T-helper 22 cell (primary cell): ENCODE results near the gene LRGUK.
"Not testable (repeated sequence)": the region's sequence is repeated elsewhere in the genome, so short reads cannot be mapped to it uniquely, and the experiment has no call there.

Experiments
- DNase-seq: peaks from one replicate; pipeline ENCODE4 v3.0.0-alpha.2; 2020; ENCODE audit warnings: low read depth

LRGUK gene

GRCh38 chr7:134186027-134186426, 58.9 kb downstream of the LRGUK start:
- no peak for DNase-seq

GRCh38 chr7:134186801-134187200, 59.7 kb downstream of the LRGUK start:
- no peak for DNase-seq

DNA sequence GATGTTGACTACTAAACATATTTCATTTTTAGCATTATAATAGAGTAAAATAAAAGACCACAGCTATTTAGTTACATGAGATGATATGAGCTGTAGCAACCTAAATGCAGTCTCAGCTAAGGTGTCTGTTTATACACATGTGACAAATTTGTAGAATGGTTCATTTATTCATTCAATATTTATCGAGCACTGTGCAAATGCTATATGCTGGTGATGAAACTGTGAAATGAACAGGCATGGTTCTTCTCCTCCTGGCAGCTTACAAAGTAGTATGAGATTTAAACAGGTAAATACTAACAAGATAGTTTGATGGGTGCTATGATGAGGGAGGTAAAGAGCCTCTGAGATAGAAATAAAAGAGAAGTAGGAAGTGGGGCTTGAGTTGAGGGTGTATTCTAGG, 60.8 kb downstream of the LRGUK start:
- DNase-seq, result no peak

DNA sequence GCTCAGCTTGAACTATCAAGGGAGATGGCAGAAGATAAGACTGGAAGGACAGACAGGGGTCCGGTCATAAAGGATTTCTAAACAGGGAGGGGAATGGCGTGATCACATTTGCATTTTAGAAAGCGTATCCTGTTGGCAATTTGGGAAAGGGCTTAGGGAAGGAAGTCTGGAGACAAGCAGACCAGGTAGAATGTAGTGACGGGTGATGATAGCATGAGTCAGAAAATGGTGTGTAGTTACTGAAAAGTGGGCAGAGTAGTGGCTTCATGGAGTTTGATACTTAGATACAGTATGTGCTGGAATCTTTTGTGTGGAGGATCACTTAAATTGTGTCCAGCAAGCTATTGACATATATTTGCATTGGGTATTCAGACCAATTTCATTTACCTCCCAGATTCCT, 61.2 kb downstream of the LRGUK start:
- DNase-seq, result no peak

- no peak for DNase-seq
Measured at GRCh38 chr7:134189559-134189958, 62.4 kb downstream of the LRGUK start.

GRCh38 chr7:134191876-134192275, 64.7 kb downstream of the LRGUK start:
- DNase-seq, result no peak

- no peak for DNase-seq
Measured at GRCh38 chr7:134193240-134193639, 66.1 kb downstream of the LRGUK start.

DNA sequence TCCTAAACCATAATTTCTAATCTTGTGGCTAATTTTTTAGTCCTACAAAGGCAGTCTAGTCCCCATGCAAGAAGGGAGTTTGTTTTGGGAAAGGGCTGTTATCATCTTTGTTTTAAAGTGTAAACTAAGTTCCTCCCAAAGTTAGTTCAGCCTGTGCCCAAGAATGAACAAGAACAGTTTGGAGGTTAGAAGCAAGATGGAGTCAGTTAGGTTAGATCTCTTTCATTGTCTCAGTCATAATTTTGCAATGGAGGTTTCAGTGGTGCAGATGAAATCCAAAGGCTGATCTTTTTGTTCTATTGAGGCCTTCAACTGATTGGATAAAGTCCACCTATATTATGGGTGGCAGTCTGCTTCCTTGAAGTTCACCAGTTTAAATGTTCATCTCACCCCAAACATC, 68.1 kb downstream of the LRGUK start:
- DNase-seq, result no peak

- no peak for DNase-seq
Measured at GRCh38 chr7:134196439-134196838, 69.3 kb downstream of the LRGUK start.

DNA sequence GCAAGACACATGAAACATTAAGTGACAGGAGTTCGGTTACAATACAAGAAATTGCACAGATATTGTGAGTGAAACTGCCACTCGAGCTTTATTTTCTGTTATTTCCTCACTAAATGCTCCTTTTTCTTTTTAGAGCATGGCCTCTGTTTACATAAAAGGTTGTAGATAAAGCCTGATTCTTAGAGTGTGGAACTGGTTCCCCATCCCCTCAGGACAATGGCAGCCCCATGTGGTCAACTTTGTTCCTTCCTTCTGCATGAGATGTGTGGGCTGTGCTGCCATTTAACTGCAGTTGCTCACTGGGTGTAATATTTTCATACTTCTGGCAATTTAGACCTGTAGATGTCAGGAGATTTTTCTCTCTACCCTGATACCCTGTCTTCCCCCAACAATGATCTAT, 70.2 kb downstream of the LRGUK start:
- DNase-seq, result no peak

DNA sequence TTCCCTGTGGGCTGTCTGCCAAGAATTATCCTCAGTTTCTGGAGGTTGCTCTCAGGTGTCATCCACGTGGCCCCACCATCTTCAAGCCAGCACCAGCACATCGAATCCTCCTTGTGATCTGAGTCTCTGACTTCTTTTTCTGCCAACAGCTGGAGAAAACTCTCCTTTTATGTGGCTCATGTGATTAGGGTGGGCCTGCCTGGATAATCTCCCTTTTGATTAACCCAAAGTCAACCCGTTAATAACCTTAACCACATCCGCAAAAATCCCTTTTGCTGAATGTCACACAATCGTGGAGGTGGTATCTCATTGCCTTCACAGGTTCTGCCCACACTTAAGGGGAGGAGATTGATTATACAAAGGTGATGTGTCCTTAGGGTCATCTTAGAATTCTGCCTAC, 73.8 kb downstream of the LRGUK start:
- DNase-seq, result no peak

DNA sequence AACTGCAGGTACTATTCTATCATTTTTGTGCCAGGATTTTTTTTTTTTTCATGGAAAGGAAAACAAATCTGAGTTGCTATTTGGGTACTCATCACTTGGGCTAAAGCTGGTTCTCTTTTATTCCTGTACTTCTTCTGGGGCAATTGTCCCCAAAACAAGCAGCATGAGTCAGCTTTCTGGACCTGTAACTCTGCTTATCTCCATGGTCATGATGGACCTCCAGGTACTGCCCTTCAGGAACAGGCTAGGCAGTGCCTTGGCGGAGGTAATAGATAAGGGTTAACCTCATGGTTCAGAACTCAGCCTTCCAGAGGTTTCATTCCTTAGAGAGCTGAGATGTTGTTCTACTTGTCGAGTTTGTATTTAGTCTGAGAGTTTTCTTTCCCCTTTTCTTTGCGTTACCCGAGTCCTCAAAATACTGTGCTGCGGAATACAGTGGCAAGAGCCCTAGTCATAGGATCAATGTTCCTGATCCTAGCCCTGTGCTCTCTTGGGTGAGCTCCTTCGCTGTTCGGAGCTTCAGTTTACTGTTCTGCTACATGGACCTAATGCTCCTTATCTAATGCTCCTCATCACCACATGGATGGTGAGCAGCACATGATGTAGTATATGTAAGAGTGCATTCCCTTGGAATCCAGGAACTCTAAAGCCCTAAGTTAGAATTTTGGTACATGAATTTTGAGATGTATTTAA, 74.6 kb downstream of the LRGUK start:
- DNase-seq, result no peak

- no peak for DNase-seq
Measured at GRCh38 chr7:134203186-134203889, 76.2 kb downstream of the LRGUK start.

GRCh38 chr7:134209322-134210015, 82.3 kb downstream of the LRGUK start:
- DNase-seq, result no peak

GRCh38 chr7:134210227-134210626, 83.1 kb downstream of the LRGUK start:
- no peak for DNase-seq

DNA sequence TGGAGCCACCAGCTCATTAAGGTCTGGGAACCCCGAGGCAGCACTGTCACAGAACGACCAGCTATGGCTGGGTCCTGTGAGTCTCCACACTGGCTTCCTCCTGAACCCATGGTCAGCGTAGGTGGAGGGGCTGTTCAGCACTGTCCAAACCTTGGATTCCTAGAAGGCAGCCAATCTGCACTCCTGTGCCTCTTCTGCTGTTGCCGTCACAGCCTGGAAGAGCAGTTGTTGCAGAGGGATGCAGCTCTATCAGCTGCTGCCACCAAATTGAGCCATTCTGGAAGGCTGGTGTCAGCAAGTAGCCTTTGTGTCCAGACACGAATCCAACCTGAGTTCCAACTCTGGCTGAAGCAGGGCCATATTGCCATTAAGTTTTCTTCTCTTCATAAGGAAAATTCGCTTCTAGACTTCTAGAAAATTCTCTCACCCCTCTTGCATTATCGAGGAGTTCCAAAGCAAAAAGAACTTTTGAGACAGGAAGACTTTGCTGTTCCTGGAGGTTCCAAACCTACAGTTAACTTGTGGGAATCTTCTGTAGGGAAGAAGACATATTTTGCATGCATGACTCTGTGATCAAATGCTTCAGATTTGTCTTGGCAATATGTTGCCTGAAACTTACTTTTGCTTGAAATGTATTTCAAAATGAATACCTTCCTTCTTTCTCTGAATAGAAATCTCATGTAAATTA, 84.0 kb downstream of the LRGUK start:
- no peak for DNase-seq

GRCh38 chr7:134211817-134212216, 84.7 kb downstream of the LRGUK start:
- no peak for DNase-seq

DNA sequence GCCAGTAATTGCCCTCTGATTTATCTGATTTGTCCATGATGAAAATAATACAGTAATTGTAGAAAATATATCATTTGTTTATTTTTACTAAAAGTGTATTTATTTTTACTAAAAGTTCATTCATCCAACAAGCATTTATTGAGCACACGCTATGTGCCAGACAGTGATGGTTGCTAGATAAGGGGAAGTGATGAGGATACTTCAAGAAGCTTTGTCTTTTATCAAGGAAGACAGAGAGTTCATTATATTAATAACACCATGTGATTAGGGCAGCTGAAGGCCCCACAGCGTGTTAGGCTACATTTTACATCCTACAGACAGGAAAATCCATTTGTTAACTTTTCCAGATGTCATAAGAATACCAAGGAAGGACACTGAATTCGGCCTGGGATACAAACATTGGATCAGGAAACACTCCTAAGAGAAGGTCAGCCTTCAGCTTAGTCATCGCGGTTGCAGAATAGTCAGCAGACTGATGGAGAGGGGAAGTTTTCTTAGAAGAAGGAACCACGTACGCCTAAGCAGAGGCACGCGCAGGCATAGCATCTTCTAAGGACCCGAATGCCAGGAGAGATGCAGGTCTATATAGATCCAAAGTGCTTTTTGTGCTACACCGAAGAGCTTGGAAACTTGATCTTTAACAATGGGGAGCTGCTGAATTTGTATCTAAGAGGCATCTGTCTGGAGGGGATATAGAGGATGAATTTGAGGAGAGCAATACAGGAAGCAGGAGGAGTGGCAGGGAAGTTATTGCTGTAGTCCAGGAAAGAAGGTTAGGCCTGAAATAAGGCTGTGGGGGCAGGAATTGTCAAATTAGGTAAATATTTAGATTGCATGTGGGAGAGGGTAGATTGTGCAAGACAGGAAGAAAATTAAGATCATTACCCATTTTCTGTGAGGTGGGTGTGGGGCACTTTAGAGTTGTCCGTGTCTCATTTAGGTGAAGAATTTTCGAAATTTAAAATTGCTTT, 85.7 kb downstream of the LRGUK start:
- no peak for DNase-seq

DNA sequence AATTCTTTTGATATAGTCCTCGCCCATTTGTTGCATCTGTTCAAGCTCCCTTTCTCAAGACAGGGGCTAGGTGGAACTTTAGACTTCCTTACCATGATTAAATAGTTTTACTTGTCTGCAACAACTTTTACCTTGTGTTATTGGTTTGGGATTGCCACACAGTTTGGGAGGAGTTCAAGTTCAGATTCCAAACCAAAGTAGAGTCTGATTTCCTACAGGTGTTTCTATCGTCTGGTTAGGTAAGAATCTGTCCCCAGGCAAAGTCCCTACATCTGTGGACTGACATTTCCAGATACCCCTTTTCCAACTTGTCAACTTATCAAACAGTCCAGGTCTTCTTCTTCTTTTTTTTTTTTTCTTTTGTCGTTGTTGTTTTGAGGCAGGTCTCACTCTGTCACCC, 93.1 kb downstream of the LRGUK start:
- DNase-seq, result no peak

DNA sequence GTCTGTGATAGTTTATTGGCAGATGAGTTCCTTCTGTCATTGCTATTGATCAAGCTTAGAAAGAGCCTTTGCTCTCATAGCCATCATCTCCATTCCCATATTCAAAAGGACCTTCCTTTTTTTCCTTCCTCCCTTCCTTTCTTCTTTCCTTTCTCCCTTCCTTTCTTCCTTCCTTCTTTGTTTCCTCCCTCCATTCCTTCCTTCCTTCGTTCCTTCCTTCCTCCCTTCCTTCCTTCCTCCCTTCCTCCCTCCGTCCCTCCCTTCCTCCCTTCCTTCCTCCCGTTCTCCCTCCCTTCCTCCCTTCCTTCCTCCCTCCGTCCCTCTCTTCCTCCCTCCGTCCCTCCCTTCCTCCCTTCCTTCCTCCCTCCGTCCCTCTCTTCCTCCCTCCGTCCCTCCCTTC, 104.2 kb downstream of the LRGUK start:
- not testable (repeated sequence) for DNase-seq

DNA sequence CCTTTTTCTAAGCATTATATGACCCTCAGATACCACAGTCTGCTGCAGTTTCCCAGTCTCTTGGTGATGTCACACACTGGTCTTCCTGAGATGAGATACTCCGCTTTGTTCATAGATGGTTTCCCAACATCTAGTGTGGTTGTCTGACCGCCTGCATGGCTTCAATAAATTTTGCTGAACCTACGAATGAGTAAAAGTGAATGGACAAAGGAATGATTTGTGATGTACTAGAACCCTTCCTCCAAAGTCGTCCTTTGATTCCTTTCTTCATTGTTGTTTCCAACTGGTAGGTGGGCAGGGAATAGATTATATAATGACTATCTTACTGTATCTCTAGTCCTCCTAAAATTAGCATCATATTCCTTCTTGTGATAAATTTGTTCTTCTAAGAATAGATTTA, 107.1 kb downstream of the LRGUK start:
- DNase-seq, result no peak

GRCh38 chr7:134245253-134245652, 118.1 kb downstream of the LRGUK start:
- DNase-seq, result no peak
